H1 (cell line): ENCODE results near the gene MOCS1. TPM values are rescaled to one million over a fixed set of nuclear protein-coding genes. Genes with fewer than 3 reads are reported as not detected.

Source experiments
- BRCA1 ChIP-seq: IDR thresholded peaks from 2 replicates; pipeline ENCODE4 v1.6.1; 2012; ENCODE audit warnings: low read depth, low read length, improper control_type of control experiment
- KDM1A ChIP-seq: fragments of 200-600, 300-600 bp; sonication (generic); IDR thresholded peaks from 2 replicates; pipeline ENCODE4 v1.7.1; 2016; ENCODE audit warnings: mild to moderate bottlenecking, low read length, borderline replicate concordance
- RBBP5 ChIP-seq: IDR thresholded peaks from 2 replicates; pipeline ENCODE4 v1.7.1; 2012; ENCODE audit warnings: low read depth, mild to moderate bottlenecking, inconsistent platforms, low read length, moderate library complexity, borderline replicate concordance
- SP1 ChIP-seq: IDR thresholded peaks from 2 replicates; pipeline ENCODE4 v1.6.1; 2011; ENCODE audit warnings: low read depth, low read length
- TBP ChIP-seq: IDR thresholded peaks from 2 replicates; pipeline ENCODE4 v1.6.1; 2011; ENCODE audit warnings: low read depth, low read length, improper control_type of control experiment
- TCF12 ChIP-seq: IDR thresholded peaks from 2 replicates; pipeline ENCODE4 v1.6.1; 2011; ENCODE audit warnings: low read depth, mild to moderate bottlenecking, low read length
- polyA plus RNA-seq, 7 experiments: library from polyadenylated mRNA; depleted of rRNA in 3 of 7; stranded (reverse) in 5 of 7; unstranded in 2 of 7; fragments of >200 nt in 5 of 7; fragments of 200-250 nt in 2 of 7; gene quantifications; 1 replicate in 5 of 7; 2 replicates in 1 of 7; 4 replicates in 1 of 7; pipeline versions ENCODE4 v1.2.1 to v1.2.3, GENCODE V29; 2011 to 2013; ENCODE audit warnings: missing spikeins in 2 of 7, mixed read lengths in 2 of 7
- total RNA-seq: library from RNA; stranded (reverse); fragmentation: NEBNext Ultra II Directional; extraction: Animal tissue kit (Norgen Biotek cat#: 25700); gene quantifications from 2 replicates; pipeline ENCODE4 v1.2.1, GENCODE V29; 2021
- TF ChIP-seq, protein P1 (sequence below): fragments of 300-600 bp; sonication (generic); IDR thresholded peaks from 2 replicates; pipeline ENCODE4 v1.7.1; 2012; ENCODE audit warnings: low read length, moderate library complexity, mild to moderate bottlenecking, inconsistent platforms; ENCODE audit not compliant: insufficient replicate concordance
- TF ChIP-seq, protein P2 (sequence below): IDR thresholded peaks from 2 replicates; pipeline ENCODE4 v1.6.1; 2012; ENCODE audit warnings: inconsistent platforms
- TF ChIP-seq, protein P3 (sequence below), 3 experiments: IDR thresholded peaks; 1 replicate in 2 of 3; 2 replicates in 1 of 3; pipeline versions ENCODE4 v1.5.1 to v1.6.1; 2011; ENCODE audit warnings: low read length in 3 of 3, mild to moderate bottlenecking in 3 of 3, inconsistent platforms in 2 of 3, low read depth in 1 of 3, moderate library complexity in 1 of 3; ENCODE audit not compliant: insufficient read depth in 1 of 3; ENCODE audit errors: control extremely low read depth in 1 of 3

Gene MOCS1
- total and polyA plus RNA-seq, 2 of the 8 experiments (the other 6 are each of a cell fraction or from before 2014, with no cell fraction given), result 13.4 to 19.7 TPM

DNA sequence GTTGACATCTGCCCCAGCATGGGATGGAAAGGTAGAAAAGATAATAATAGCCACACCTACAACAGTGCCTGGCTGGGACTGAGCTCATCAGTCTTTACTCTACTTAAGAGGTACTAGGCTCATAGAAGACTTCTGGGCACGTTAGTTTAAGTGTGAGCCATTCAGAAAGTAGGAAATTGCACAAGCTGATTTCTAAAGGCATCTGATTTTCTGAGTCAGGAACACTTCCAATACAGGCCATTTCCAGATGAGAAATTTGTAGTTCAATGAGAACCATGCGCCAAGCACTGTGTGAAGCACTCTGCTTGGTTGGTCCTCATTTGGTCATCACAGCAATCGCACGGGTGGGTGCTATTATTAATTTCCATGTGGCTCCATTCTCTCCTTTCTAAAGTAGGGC, 42.3 kb downstream of the MOCS1 start (continued):
- TF ChIP-seq, protein P1, sequence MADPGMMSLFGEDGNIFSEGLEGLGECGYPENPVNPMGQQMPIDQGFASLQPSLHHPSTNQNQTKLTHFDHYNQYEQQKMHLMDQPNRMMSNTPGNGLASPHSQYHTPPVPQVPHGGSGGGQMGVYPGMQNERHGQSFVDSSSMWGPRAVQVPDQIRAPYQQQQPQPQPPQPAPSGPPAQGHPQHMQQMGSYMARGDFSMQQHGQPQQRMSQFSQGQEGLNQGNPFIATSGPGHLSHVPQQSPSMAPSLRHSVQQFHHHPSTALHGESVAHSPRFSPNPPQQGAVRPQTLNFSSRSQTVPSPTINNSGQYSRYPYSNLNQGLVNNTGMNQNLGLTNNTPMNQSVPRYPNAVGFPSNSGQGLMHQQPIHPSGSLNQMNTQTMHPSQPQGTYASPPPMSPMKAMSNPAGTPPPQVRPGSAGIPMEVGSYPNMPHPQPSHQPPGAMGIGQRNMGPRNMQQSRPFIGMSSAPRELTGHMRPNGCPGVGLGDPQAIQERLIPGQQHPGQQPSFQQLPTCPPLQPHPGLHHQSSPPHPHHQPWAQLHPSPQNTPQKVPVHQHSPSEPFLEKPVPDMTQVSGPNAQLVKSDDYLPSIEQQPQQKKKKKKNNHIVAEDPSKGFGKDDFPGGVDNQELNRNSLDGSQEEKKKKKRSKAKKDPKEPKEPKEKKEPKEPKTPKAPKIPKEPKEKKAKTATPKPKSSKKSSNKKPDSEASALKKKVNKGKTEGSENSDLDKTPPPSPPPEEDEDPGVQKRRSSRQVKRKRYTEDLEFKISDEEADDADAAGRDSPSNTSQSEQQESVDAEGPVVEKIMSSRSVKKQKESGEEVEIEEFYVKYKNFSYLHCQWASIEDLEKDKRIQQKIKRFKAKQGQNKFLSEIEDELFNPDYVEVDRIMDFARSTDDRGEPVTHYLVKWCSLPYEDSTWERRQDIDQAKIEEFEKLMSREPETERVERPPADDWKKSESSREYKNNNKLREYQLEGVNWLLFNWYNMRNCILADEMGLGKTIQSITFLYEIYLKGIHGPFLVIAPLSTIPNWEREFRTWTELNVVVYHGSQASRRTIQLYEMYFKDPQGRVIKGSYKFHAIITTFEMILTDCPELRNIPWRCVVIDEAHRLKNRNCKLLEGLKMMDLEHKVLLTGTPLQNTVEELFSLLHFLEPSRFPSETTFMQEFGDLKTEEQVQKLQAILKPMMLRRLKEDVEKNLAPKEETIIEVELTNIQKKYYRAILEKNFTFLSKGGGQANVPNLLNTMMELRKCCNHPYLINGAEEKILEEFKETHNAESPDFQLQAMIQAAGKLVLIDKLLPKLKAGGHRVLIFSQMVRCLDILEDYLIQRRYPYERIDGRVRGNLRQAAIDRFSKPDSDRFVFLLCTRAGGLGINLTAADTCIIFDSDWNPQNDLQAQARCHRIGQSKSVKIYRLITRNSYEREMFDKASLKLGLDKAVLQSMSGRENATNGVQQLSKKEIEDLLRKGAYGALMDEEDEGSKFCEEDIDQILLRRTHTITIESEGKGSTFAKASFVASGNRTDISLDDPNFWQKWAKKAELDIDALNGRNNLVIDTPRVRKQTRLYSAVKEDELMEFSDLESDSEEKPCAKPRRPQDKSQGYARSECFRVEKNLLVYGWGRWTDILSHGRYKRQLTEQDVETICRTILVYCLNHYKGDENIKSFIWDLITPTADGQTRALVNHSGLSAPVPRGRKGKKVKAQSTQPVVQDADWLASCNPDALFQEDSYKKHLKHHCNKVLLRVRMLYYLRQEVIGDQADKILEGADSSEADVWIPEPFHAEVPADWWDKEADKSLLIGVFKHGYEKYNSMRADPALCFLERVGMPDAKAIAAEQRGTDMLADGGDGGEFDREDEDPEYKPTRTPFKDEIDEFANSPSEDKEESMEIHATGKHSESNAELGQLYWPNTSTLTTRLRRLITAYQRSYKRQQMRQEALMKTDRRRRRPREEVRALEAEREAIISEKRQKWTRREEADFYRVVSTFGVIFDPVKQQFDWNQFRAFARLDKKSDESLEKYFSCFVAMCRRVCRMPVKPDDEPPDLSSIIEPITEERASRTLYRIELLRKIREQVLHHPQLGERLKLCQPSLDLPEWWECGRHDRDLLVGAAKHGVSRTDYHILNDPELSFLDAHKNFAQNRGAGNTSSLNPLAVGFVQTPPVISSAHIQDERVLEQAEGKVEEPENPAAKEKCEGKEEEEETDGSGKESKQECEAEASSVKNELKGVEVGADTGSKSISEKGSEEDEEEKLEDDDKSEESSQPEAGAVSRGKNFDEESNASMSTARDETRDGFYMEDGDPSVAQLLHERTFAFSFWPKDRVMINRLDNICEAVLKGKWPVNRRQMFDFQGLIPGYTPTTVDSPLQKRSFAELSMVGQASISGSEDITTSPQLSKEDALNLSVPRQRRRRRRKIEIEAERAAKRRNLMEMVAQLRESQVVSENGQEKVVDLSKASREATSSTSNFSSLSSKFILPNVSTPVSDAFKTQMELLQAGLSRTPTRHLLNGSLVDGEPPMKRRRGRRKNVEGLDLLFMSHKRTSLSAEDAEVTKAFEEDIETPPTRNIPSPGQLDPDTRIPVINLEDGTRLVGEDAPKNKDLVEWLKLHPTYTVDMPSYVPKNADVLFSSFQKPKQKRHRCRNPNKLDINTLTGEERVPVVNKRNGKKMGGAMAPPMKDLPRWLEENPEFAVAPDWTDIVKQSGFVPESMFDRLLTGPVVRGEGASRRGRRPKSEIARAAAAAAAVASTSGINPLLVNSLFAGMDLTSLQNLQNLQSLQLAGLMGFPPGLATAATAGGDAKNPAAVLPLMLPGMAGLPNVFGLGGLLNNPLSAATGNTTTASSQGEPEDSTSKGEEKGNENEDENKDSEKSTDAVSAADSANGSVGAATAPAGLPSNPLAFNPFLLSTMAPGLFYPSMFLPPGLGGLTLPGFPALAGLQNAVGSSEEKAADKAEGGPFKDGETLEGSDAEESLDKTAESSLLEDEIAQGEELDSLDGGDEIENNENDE, result no peak
- TF ChIP-seq BRCA1 (no peak), SP1 (no peak), TBP (no peak), KDM1A (no peak), TCF12 (no peak), RBBP5 (no peak)
- TF ChIP-seq, protein P2, sequence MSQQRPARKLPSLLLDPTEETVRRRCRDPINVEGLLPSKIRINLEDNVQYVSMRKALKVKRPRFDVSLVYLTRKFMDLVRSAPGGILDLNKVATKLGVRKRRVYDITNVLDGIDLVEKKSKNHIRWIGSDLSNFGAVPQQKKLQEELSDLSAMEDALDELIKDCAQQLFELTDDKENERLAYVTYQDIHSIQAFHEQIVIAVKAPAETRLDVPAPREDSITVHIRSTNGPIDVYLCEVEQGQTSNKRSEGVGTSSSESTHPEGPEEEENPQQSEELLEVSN, result no peak
- TF ChIP-seq, protein P3, sequence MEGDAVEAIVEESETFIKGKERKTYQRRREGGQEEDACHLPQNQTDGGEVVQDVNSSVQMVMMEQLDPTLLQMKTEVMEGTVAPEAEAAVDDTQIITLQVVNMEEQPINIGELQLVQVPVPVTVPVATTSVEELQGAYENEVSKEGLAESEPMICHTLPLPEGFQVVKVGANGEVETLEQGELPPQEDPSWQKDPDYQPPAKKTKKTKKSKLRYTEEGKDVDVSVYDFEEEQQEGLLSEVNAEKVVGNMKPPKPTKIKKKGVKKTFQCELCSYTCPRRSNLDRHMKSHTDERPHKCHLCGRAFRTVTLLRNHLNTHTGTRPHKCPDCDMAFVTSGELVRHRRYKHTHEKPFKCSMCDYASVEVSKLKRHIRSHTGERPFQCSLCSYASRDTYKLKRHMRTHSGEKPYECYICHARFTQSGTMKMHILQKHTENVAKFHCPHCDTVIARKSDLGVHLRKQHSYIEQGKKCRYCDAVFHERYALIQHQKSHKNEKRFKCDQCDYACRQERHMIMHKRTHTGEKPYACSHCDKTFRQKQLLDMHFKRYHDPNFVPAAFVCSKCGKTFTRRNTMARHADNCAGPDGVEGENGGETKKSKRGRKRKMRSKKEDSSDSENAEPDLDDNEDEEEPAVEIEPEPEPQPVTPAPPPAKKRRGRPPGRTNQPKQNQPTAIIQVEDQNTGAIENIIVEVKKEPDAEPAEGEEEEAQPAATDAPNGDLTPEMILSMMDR (IDR thresholded peaks at IDR 0.05; ENCODE audit: control extremely low read depth in 1 of 3, insufficient read depth in 1 of 3, low read depth in 1 of 3, low read length in 3 of 3), result no peak
